HG03139 (cell line): ENCODE measurements around the gene CDH13.

Experiments used
- ATAC-seq: cut with Tn5 transposase; IDR thresholded peaks from one replicate; pipeline ENCODE4 v1.9.1; 2021; ENCODE audit not compliant: unreplicated experiment

The CDH13 gene

DNA sequence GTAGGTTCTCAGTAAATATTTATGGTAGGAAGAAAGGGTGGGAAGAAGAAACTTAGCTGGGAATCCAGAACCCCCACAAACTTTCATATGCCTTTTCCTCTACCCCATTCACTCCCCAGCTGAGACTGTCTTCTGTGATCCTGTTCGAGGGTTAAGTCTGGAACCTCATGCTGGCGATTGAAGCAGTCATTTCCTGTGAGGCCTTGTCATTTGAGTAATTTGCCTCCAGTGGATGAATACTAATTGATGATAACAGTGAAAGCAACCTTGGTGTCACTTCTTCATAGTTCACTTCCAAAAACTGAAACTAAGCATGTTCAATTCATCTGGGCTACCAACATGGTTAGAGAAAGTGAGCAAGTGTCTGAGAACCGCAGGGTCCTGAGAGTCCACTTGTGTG, 401.2 kb downstream of the CDH13 start:
- no peak for ATAC-seq

DNA sequence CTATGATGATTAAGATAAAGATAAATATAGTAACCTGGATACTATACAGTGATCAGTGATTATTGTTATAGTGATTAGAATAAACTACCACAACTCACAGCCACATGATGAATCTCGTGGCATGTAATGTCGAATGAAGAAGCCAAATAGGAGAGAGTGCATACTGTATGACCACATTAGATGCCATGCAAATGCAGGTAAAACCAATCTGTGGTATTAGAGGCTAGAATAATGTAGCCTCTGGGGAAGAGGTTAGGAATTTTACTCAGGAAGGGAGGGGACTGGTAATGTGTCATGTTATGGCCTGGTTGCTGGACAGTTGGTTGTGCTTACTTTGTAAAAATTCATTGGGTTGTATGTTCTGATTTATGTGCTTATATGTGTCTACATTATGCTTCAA, 402.7 kb downstream of the CDH13 start:
- ATAC-seq, result no peak

- ATAC-seq, result no peak
Observed at GRCh38 chr16:83031524-83031923, 404.8 kb downstream of the CDH13 start.

DNA sequence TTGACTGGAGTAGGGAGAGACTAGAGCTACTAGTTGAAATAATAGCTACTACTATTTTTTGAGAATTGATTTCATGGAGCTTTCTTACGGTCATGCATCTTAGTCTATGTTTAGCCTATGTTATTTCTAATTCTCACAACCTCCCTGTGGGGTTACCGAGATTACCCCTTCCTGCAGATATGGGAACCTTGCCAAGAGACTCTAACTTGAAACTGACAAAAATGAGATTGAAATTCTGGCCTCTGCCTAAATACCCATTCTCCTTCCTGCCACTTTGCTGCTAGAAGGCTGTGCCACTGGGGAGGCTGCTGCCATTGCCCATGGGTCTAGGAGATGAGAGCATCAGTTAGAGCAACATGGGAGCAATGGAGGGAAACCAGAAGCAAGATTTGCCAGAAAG, 410.3 kb downstream of the CDH13 start:
- no peak for ATAC-seq

DNA sequence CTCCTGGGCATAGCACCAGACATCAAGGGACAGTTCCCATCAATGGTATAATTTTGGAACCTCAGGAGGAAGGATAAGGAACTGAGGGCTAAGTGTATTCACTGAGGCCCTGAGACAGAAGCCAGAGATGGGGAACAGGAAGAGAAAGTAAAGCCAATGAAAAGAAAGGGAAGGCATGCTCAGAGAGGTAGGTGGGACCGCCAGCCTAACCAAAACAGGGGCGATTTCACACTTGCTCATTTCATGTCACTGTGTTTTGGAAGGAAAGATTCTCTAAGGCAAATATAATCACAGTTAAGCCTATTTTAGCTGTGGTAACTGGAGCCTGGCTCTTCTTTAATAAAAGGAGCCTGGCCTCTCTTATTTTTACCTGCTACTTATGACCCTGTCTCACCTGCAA, 411.1 kb downstream of the CDH13 start:
- ATAC-seq, result no peak

- no peak for ATAC-seq
Observed at GRCh38 chr16:83040174-83040573, 413.4 kb downstream of the CDH13 start.

GRCh38 chr16:83044589-83044988, 417.8 kb downstream of the CDH13 start:
- ATAC-seq, result no peak

DNA sequence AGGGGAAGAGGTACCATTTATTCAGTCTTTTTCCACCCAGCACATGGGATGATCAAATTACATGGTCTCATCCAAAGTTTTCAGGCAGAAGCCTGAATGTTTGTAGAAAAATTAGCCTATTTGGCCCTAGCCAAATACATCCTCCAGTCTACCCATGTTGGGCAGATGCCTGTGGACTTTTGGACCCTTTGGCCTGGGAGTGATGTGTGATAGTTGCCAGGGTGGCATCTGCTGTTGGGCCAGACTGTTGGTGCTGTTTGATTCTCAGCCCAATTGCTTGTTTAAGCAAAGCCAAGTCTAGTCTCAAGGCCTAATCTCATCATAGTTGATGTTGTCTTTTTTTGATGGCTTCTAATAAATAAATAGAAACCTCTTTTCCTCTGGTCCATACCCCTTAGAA, 419.0 kb downstream of the CDH13 start:
- ATAC-seq, result no peak

- ATAC-seq, result no peak
Observed at GRCh38 chr16:83046664-83047063, 419.9 kb downstream of the CDH13 start.

DNA sequence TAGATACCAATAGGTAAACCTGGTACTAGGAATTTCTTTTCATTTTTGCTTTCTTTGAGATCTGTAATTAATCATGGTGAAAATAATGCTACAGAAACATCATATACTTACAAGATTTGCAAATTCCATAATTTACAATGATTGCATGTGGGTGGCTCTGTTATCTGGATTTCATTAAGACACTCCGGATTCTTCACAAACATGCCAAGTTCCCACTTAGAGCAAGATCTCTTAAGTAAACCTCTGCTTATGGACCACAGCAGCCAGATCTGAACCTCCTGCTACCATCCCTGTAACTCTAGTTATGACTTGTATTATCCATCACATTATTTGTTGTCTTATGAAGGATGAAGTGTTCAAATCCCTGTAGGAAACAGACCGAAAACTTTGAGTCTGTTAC, 424.7 kb downstream of the CDH13 start:
- ATAC-seq, result no peak

DNA sequence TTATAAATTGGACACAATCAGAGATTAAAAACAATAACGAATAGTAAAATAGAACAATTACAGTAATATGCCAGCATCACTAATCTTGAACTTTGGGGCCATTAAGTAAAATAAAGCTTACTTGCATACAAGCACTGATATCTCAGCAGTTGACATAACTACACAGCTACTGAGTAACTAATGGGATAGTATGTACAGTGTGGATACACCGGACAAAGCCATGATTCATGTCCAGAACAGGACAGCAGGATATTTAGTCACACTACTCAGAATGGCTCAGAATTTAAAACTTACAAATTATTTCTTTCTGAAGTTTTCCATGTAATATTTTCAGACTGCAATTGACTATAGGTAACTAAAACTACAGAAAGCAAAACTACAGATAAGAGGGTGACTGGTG, 427.5 kb downstream of the CDH13 start:
- ATAC-seq, result no peak

DNA sequence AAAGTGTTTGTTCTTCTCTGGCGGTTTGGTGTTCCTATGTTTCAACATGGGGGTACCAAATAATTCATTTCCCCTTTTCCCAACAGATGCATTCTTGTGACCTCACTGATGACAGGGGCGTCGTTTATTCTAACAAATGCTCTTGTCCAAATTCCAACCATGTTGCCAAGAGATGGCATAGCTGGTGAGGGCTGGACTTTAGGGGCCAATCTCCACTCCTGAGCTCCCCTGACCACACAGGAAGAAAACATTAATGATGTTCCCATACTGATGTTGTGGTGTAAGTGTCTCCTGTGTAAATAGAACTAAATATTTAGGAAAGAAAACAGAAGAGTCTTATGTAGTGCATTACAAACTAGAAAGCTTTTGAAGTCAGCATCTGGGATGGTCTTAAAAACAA, 431.6 kb downstream of the CDH13 start:
- ATAC-seq, result no peak

GRCh38 chr16:83059237-83059636, 432.5 kb downstream of the CDH13 start:
- ATAC-seq, result no peak

DNA sequence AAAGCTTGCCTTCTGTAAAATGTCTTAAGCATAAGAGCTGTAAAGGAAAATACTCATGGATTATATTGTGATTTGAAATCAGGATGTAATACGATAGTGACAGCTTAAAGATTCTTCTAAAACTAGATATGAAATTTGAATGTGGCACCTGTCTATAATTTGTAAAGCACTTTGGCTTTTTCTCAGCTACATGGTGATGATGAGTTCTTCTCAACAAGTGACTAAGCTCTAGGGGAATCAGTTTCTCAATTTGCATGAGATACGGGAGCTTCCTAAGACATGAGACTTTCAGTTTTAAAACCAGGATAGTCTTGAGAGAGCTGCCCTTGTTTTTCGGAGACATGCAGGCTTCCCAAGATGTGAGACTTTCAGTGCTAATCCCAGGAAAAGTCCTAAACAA, 439.2 kb downstream of the CDH13 start:
- ATAC-seq, result no peak

DNA sequence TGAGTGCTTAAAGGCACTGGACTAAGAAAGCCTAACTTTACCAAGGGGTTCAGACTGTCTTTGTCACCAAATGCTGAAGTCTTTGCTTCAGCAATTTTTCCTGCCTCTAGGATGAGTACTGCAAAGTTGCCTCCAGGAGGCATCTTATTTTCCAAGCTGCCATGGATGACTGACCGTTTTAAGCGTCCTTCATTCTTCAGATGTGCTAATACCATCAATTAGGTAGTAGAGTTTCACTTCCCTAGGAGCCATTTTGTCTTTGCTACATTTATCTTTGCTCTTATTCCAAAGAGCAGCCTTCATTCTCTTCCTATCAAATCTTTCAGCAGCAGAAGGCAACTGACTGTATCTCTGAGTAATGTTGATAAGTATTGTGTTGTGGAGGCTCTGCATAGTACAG, 440.1 kb downstream of the CDH13 start:
- no peak for ATAC-seq

GRCh38 chr16:83068686-83069085, 441.9 kb downstream of the CDH13 start:
- no peak for ATAC-seq

GRCh38 chr16:83070416-83071209, 443.8 kb downstream of the CDH13 start:
- ATAC-seq, result no peak

DNA sequence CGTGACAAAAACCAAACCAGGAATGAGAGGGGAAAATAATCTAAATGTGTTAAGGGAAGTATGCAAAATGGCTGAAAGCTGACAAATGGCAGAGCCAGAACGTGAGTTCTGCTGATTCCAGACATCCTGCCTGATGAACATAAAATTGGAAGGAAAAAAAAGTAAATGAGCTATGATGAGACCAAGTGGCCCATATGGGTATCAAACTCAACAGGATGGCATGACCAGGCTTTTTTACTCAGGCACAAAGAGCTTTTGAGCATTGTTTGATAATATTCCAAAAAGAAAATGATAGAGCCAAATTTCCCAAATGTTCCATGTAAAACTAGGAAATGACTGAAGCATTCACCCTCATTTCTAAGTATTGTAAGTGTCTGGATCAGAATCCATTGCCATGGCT, 449.2 kb downstream of the CDH13 start:
- no peak for ATAC-seq

GRCh38 chr16:83083361-83083760, 456.6 kb downstream of the CDH13 start:
- no peak for ATAC-seq

GRCh38 chr16:83085660-83086059, 458.9 kb downstream of the CDH13 start:
- no peak for ATAC-seq

GRCh38 chr16:83095941-83096692, 469.3 kb downstream of the CDH13 start:
- no peak for ATAC-seq

- no peak for ATAC-seq
Observed at GRCh38 chr16:83098536-83098935, 471.8 kb downstream of the CDH13 start.

DNA sequence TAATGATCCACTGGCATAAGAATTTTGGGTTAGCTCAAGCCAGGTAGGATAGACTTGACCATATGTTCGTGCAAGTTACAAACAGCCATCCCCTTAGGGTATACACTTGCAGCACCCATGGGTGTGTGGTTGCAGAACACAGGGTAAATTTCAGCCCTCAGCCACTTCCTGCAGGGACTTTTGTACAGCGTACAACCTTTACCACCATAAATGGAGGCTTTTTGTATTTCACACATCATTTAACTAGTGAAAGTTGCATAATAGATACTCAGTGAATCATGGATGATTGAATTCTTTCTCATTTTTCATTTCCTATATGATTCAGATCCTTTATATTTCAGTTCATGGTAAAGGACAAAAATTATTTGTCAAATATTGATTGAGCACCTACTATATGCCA, 473.9 kb downstream of the CDH13 start:
- ATAC-seq, result no peak
